HepG2 (cell line): ENCODE results near the gene PGLYRP4. TPM values are rescaled to one million over a fixed set of nuclear protein-coding genes. Genes with fewer than 3 reads are reported as not detected.

Experiments
- ATAC-seq: fragments of 200-7000 bp; cut with Tn5 transposase; 3 replicates; pipeline ENCODE4 v1.9.1; 2020; ENCODE audit warnings: mild to moderate bottlenecking, moderate library complexity
- BruUV-seq: library from RNA; stranded (reverse); fragments of 400-500 nt; replicated peaks from 2 replicates; lab custom pipeline; 2021; lab: Mats Ljungman, UMichigan
- CTCF ChIA-PET: fragments of 300-600 bp; formaldehyde crosslinking; extraction: SDS; loops from one replicate; lab custom pipeline; 2021; ENCODE audit warnings: low total read pairs, inconsistent platforms, low intra/inter-chr PET ratio; lab: Yijun Ruan, JAX
- POLR2A ChIA-PET: fragments of 350-600 bp; sonication (Branson Sonifier 250); formaldehyde crosslinking; loops from one replicate; lab custom pipeline; 2020; ENCODE audit warnings: antibody characterized with exemption, inconsistent platforms; lab: Yijun Ruan, JAX
- DNase-seq: peaks from one replicate; pipeline ENCODE4 v3.0.0-alpha.2; 2015; ENCODE audit warnings: low spot score
- FAIRE-seq: peaks from 3 replicates; lab custom pipeline; 2011; peaks lifted over from hg19 to GRCh38; lab: Jason Lieb, UNC
- H2AFZ ChIP-seq: one replicate; pipeline ENCODE4 v1.6.1; 2011; ENCODE audit warnings: low read length, inconsistent platforms
- H3K27ac ChIP-seq: fragments of 300-600 bp; 3 replicates; pipeline ENCODE4 v1.8.0; 2011; ENCODE audit warnings: mixed run types, mild to moderate bottlenecking, mixed read lengths, low read length, inconsistent platforms; ENCODE audit not compliant: insufficient read depth; ENCODE audit errors: extremely low read length
- H3K27me3 ChIP-seq, 2 experiments: fragments of 200-600 bp in 1 of 2; 2 replicates in 1 of 2; 3 replicates in 1 of 2; pipeline versions ENCODE4 v1.6.0 to v1.8.0; 2011; ENCODE audit warnings: low read length in 2 of 2, mild to moderate bottlenecking in 2 of 2, moderate library complexity in 2 of 2, inconsistent platforms in 1 of 2; ENCODE audit not compliant: insufficient read depth in 2 of 2, control insufficient read depth in 1 of 2
- H3K36me3 ChIP-seq, 2 experiments: fragments of 200-600 bp in 1 of 2; replicated peaks in 1 of 2; 2 replicates in 1 of 2; 3 replicates in 1 of 2; pipeline versions ENCODE4 v1.5.1 to v1.8.0; 2011; ENCODE audit warnings: low read length in 2 of 2, inconsistent platforms in 1 of 2; ENCODE audit not compliant: insufficient read depth in 2 of 2, control insufficient read depth in 1 of 2
- H3K4me1 ChIP-seq: 2 replicates; pipeline ENCODE4 v1.5.1; 2012; ENCODE audit warnings: low read length, inconsistent platforms; ENCODE audit not compliant: insufficient read depth
- H3K4me2 ChIP-seq: 2 replicates; pipeline ENCODE4 v1.6.0; 2011; ENCODE audit warnings: low read depth, low read length, inconsistent platforms
- H3K4me3 ChIP-seq, 3 experiments: fragments of 200-600 bp in 1 of 3; sonication (generic), shearing (Covaris generic) in 1 of 3; replicated peaks in 1 of 3; 2 replicates each; pipeline ENCODE4 v1.5.1; 2011 to 2016; ENCODE audit warnings: low read length in 3 of 3, inconsistent platforms in 2 of 3, low read depth in 2 of 3, mild to moderate bottlenecking in 2 of 3, control low read depth in 1 of 3, mixed read lengths in 1 of 3; ENCODE audit not compliant: insufficient read depth in 1 of 3
- H3K79me2 ChIP-seq: one replicate; pipeline ENCODE4 v1.6.1; 2011; ENCODE audit warnings: low read length, inconsistent platforms; ENCODE audit not compliant: insufficient read depth
- H3K9ac ChIP-seq: 2 replicates; pipeline ENCODE4 v1.6.0; 2011; ENCODE audit warnings: mild to moderate bottlenecking, low read depth, low read length, inconsistent platforms; ENCODE audit not compliant: insufficient read depth
- H3K9me3 ChIP-seq: 2 replicates; pipeline ENCODE4 v1.5.1; 2012; ENCODE audit warnings: mild to moderate bottlenecking, low read length
- H4K20me1 ChIP-seq: 2 replicates; pipeline ENCODE4 v1.6.0; 2011; ENCODE audit warnings: inconsistent platforms, mild to moderate bottlenecking, low read length, moderate library complexity; ENCODE audit not compliant: insufficient read depth
- HNF1B ChIP-seq: sonication (generic); formaldehyde crosslinking; IDR thresholded peaks from 2 replicates; pipeline ENCODE4 v1.5.1; 2020; ENCODE audit warnings: mild to moderate bottlenecking, moderate library complexity, missing genetic modification reagents
- HNRNPLL ChIP-seq: fragments of 200-400 bp; formaldehyde crosslinking; IDR thresholded peaks from 2 replicates; pipeline ENCODE4 v1.6.1; 2017; ENCODE audit warnings: mild to moderate bottlenecking, low read depth, low read length; ENCODE audit not compliant: poor library complexity, severe bottlenecking
- KDM1A ChIP-seq: IDR thresholded peaks from 2 replicates; pipeline ENCODE4 v1.6.1; 2016; ENCODE audit warnings: missing compliant biosample characterization
- PAXIP1 ChIP-seq: sonication (generic); formaldehyde crosslinking; conservative IDR thresholded peaks from 2 replicates; pipeline ENCODE4 v1.4.0; 2020; ENCODE audit warnings: mild to moderate bottlenecking, missing genetic modification reagents, moderate library complexity
- RBM39 ChIP-seq: fragments of 200-400 bp; formaldehyde crosslinking; IDR thresholded peaks from one replicate; pipeline ENCODE4 v1.6.1; 2018; ENCODE audit warnings: antibody characterized with exemption, mild to moderate bottlenecking, low read depth, low read length; ENCODE audit not compliant: poor library complexity, severe bottlenecking
- TCF12 ChIP-seq, 2 experiments: fragments of 450-650 bp in 1 of 2; sonication (generic) in 1 of 2; formaldehyde crosslinking in 1 of 2; IDR thresholded peaks; 2 replicates each; pipeline versions ENCODE4 v1.6.1 to v1.8.0; 2017 to 2022; ENCODE audit warnings: antibody characterized with exemption in 1 of 2, mild to moderate bottlenecking in 1 of 2, missing genetic modification reagents in 1 of 2, moderate library complexity in 1 of 2
- TMF1 ChIP-seq: sonication (generic); formaldehyde crosslinking; IDR thresholded peaks from 2 replicates; pipeline ENCODE4 v1.8.1; 2022; ENCODE audit warnings: low read depth, missing genetic modification reagents
- ZNF777 ChIP-seq: sonication (generic); formaldehyde crosslinking; IDR thresholded peaks from 2 replicates; pipeline ENCODE4 v1.4.0; 2020; ENCODE audit warnings: missing genetic modification reagents
- WGBS: methylation state at CpG from one replicate; pipeline ENCODE4 v1.1.6; 2017; ENCODE audit warnings: low lambda C conversion rate; 5-methylcytosine and 5-hydroxymethylcytosine counted together
- in situ Hi-C: cut with HindIII; loops from 2 replicates; pipeline ENCODE4 v1.10.0; 2017; ENCODE audit warnings: low pct_unique_long_range_greater_than_20kb; ENCODE audit not compliant: extremely low pct_ligation_motif_present
- intact Hi-C: fragments of 100-400 bp; cut with micrococcal nuclease; formaldehyde crosslinking; loops from one replicate; pipeline ENCODE4 v1.10.0; 2022; ENCODE audit not compliant: unreplicated experiment
- polyA plus RNA-seq, 8 experiments: library from polyadenylated mRNA; depleted of rRNA in 3 of 8; stranded (reverse) in 7 of 8; unstranded in 1 of 8; fragments of >200 nt; fragmentation: Illumina TruSeq in 4 of 8; extraction: Trizol in 4 of 8; gene quantifications; 2 replicates each; pipeline versions ENCODE4 v1.2.1 to v1.2.3, GENCODE V29; 2011 to 2016; ENCODE audit warnings: low read depth in 4 of 8, missing spikeins in 1 of 8, mixed read lengths in 1 of 8; ENCODE audit not compliant: insufficient read depth in 1 of 8
- total RNA-seq, 5 experiments: library from RNA; depleted of rRNA; stranded (reverse); fragments of >200 nt; fragmentation: Illumina TruSeq; extraction: Trizol; gene quantifications; 2 replicates each; pipeline ENCODE4 v1.2.3, GENCODE V29; 2016; ENCODE audit warnings: low read depth in 1 of 5
- TF ChIP-seq, protein P1 (sequence below): fragments of 450-650 bp; IDR thresholded peaks from 2 replicates; pipeline ENCODE4 v1.6.1; 2017; ENCODE audit warnings: mild to moderate bottlenecking
- TF ChIP-seq, protein P2 (sequence below): sonication (generic); formaldehyde crosslinking; IDR thresholded peaks from 2 replicates; pipeline ENCODE4 v1.4.0; 2020; ENCODE audit warnings: missing genetic modification reagents

PGLYRP4 gene
- total and polyA plus RNA-seq, 2 of the 13 experiments (the other 11 are each of a cell fraction or from before 2014, with no cell fraction given) = not detected

GRCh38 chr1:153368495-153368894 lies 19.9 kb upstream of the PGLYRP4 start:
- BruUV-seq = no TSS peak
- Histone ChIP-seq H3K9ac (no peak overlapping the region), H3K27me3 (peaks cover 1 to 5% of the 10 kb centered on the region in 2 experiments; a peak in 1 of 5 replicates), H3K4me3 (no peak overlapping the region), H3K79me2 (no peaks in the 10 kb centered on the region), H3K27ac (no peak overlapping the region), H4K20me1 (no peaks in the 10 kb centered on the region), H3K9me3 (no peaks in the 10 kb centered on the region), H3K4me2 (no peak overlapping the region), H2AFZ (no peak overlapping the region), H3K4me1 (no peaks in the 10 kb centered on the region), H3K36me3 (no peaks in the 10 kb centered on the region)
- in situ Hi-C loops (no loop called here), intact Hi-C loops (no loop called here)
- ATAC-seq (no peak), DNase-seq (no peak), FAIRE-seq (no peak)
- POLR2A ChIA-PET = no interaction called here
- CTCF ChIA-PET = no interaction called here
- 2% methylated on average over 2 of the region's 2 CpGs for WGBS
- no peak for TF ChIP-seq HNRNPLL
- TF ChIP-seq PAXIP1 (CRISPR knock-in tag) = no peak
- no peak for TF ChIP-seq ZNF777 (CRISPR knock-in tag)
- TF ChIP-seq, protein P1, sequence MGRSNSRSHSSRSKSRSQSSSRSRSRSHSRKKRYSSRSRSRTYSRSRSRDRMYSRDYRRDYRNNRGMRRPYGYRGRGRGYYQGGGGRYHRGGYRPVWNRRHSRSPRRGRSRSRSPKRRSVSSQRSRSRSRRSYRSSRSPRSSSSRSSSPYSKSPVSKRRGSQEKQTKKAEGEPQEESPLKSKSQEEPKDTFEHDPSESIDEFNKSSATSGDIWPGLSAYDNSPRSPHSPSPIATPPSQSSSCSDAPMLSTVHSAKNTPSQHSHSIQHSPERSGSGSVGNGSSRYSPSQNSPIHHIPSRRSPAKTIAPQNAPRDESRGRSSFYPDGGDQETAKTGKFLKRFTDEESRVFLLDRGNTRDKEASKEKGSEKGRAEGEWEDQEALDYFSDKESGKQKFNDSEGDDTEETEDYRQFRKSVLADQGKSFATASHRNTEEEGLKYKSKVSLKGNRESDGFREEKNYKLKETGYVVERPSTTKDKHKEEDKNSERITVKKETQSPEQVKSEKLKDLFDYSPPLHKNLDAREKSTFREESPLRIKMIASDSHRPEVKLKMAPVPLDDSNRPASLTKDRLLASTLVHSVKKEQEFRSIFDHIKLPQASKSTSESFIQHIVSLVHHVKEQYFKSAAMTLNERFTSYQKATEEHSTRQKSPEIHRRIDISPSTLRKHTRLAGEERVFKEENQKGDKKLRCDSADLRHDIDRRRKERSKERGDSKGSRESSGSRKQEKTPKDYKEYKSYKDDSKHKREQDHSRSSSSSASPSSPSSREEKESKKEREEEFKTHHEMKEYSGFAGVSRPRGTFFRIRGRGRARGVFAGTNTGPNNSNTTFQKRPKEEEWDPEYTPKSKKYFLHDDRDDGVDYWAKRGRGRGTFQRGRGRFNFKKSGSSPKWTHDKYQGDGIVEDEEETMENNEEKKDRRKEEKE = no peak
- no peak for TF ChIP-seq HNF1B (CRISPR knock-in tag)
- TF ChIP-seq RBM39 = no peak
- TF ChIP-seq TCF12 (IDR thresholded peaks at IDR 0.05) = no peak
- TF ChIP-seq TCF12 (CRISPR knock-in tag; IDR thresholded peaks at IDR 0.05) = no peak
- TF ChIP-seq, protein P2, sequence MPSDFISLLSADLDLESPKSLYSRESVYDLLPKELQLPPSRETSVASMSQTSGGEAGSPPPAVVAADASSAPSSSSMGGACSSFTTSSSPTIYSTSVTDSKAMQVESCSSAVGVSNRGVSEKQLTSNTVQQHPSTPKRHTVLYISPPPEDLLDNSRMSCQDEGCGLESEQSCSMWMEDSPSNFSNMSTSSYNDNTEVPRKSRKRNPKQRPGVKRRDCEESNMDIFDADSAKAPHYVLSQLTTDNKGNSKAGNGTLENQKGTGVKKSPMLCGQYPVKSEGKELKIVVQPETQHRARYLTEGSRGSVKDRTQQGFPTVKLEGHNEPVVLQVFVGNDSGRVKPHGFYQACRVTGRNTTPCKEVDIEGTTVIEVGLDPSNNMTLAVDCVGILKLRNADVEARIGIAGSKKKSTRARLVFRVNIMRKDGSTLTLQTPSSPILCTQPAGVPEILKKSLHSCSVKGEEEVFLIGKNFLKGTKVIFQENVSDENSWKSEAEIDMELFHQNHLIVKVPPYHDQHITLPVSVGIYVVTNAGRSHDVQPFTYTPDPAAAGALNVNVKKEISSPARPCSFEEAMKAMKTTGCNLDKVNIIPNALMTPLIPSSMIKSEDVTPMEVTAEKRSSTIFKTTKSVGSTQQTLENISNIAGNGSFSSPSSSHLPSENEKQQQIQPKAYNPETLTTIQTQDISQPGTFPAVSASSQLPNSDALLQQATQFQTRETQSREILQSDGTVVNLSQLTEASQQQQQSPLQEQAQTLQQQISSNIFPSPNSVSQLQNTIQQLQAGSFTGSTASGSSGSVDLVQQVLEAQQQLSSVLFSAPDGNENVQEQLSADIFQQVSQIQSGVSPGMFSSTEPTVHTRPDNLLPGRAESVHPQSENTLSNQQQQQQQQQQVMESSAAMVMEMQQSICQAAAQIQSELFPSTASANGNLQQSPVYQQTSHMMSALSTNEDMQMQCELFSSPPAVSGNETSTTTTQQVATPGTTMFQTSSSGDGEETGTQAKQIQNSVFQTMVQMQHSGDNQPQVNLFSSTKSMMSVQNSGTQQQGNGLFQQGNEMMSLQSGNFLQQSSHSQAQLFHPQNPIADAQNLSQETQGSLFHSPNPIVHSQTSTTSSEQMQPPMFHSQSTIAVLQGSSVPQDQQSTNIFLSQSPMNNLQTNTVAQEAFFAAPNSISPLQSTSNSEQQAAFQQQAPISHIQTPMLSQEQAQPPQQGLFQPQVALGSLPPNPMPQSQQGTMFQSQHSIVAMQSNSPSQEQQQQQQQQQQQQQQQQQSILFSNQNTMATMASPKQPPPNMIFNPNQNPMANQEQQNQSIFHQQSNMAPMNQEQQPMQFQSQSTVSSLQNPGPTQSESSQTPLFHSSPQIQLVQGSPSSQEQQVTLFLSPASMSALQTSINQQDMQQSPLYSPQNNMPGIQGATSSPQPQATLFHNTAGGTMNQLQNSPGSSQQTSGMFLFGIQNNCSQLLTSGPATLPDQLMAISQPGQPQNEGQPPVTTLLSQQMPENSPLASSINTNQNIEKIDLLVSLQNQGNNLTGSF (CRISPR knock-in tag) = no peak
- TF ChIP-seq KDM1A = no peak
- no peak for TF ChIP-seq TMF1
